ENCODE results near the gene MRPS9.

- TF ChIP-seq CTCF (IDR thresholded peaks at IDR 0.05; ENCODE audit: insufficient read depth, low read length, poor library complexity, severe bottlenecking) (no peak), EZH2phosphoT487 (conservative IDR thresholded peaks at IDR 0.05; ENCODE audit: low read length) (no peak)
These were observed 81.1 kb downstream of the MRPS9 start for GRCh38 chr2:105118960-105119359.
